ENCODE measurements around the gene LYRM4. TPM values are rescaled to one million over a fixed set of nuclear protein-coding genes. Genes with fewer than 3 reads are reported as not detected.

Gene LYRM4
- total and polyA plus RNA-seq, 2 experiments from 2014 or later = 51.0 to 62.0 TPM

- H3K27me3 Mint-ChIP-seq (ENCODE audit: insufficient read depth, low read depth, poor library complexity) = no peaks in the 10 kb centered on the region
- no peak for TF ChIP-seq ZNF462 (CRISPR knock-in tag; IDR thresholded peaks at IDR 0.05)
- no peak for TF ChIP-seq EZH2 (IDR thresholded peaks at IDR 0.05; ENCODE audit: low read depth, unreplicated experiment)
- no peak for TF ChIP-seq NANOG (IDR thresholded peaks at IDR 0.05; ENCODE audit: borderline replicate concordance)
- no peak for TF ChIP-seq STAT1 (IDR thresholded peaks at IDR 0.05; ENCODE audit: unreplicated experiment)
- TF ChIP-seq REST (IDR thresholded peaks at IDR 0.05; ENCODE audit: unreplicated experiment) = no peak
- no peak for TF ChIP-seq CTCF (conservative IDR thresholded peaks at IDR 0.05; ENCODE audit: low read depth in 2 of 2)
- no peak for TF ChIP-seq ZNF331 (CRISPR knock-in tag; IDR thresholded peaks at IDR 0.05; ENCODE audit: low read depth)
- TF ChIP-seq POLR2AphosphoS5 (IDR thresholded peaks at IDR 0.05; ENCODE audit: low read depth) = no peak
- no peak for TF ChIP-seq CREB1 (CRISPR knock-in tag; IDR thresholded peaks at IDR 0.05; ENCODE audit: low read depth)
- no peak for TF ChIP-seq EZH2phosphoT487 (IDR thresholded peaks at IDR 0.05; ENCODE audit: unreplicated experiment)
- TF ChIP-seq JUNB (IDR thresholded peaks at IDR 0.05; ENCODE audit: unreplicated experiment) = no peak
- TF ChIP-seq ETS1 (IDR thresholded peaks at IDR 0.05) = no peak
- TF ChIP-seq ZNF114 (CRISPR knock-in tag; IDR thresholded peaks at IDR 0.05) = no peak
- no peaks in the 10 kb centered on the region for H3K9me3 Mint-ChIP-seq
- H3K36me3 ChIP-seq (ENCODE audit: insufficient read depth) = no peaks in the 10 kb centered on the region
- H3K36me3 Mint-ChIP-seq (ENCODE audit: low read depth) = no peaks in the 10 kb centered on the region
- DNase-seq (ENCODE audit: low spot score) = no peak
- no peak overlapping the region for H2AFZ ChIP-seq
- no peak for ATAC-seq
- H3K9me2 ChIP-seq (ENCODE audit: insufficient read depth) = no peaks in the 10 kb centered on the region
- no peaks in the 10 kb centered on the region; the same call in 1 of the 2 replicates for H3K4me1 ChIP-seq (ENCODE audit: insufficient read depth)
- H3K4me2 ChIP-seq = no peak overlapping the region
- no peaks in the 10 kb centered on the region for H3F3A ChIP-seq (replicated peaks; ENCODE audit: low read depth)
- H4K20me1 ChIP-seq (replicated peaks; ENCODE audit: insufficient read depth) = peaks cover 6% of the 10 kb centered on the region; the same call in 1 of the 2 replicates
- no peak overlapping the region for H3K27ac Mint-ChIP-seq
- peaks cover 3% of the 10 kb centered on the region; the same call in 1 of the 2 replicates for H3K79me2 ChIP-seq (replicated peaks; ENCODE audit: insufficient read depth)
- peaks cover 28% of the 10 kb centered on the region for H3K4me1 Mint-ChIP-seq
- no peak overlapping the region for H3K4me3 ChIP-seq
- H3K27me3 ChIP-seq (ENCODE audit: insufficient read depth) = no peaks in the 10 kb centered on the region
- no peak overlapping the region for H3K4me3 Mint-ChIP-seq
- no peak overlapping the region for H3K27ac ChIP-seq (ENCODE audit: low read depth)
These were observed 57.8 kb downstream of the LYRM4 start for GRCh38 chr6:5202941-5203340.
